ENCODE results near the gene EMP1.
A peak's percentile ranks its signal among the peaks of the same experiment; 100 is the strongest.

Gene EMP1, protein sequence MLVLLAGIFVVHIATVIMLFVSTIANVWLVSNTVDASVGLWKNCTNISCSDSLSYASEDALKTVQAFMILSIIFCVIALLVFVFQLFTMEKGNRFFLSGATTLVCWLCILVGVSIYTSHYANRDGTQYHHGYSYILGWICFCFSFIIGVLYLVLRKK
- long read RNA-seq, donor 1, full-length matches to known transcripts, result 27 of 27 reads
- long read RNA-seq, donor 1, partial matches to known transcripts, result 0 of 27 reads
- long read RNA-seq, donor 1, other reads (novel, unspliced or antisense), result 0 of 27 reads
- long read RNA-seq, donor 2, full-length matches to known transcripts, result 12 of 12 reads
- long read RNA-seq, donor 2, partial matches to known transcripts, result 0 of 12 reads
- long read RNA-seq, donor 2, other reads (novel, unspliced or antisense), result 0 of 12 reads
- long read RNA-seq, donor 3, full-length matches to known transcripts, result 7 of 7 reads
- long read RNA-seq, donor 3, partial matches to known transcripts, result 0 of 7 reads
- long read RNA-seq, donor 3, other reads (novel, unspliced or antisense), result 0 of 7 reads
- long read RNA-seq, donor 4, full-length matches to known transcripts, result 20 of 58 reads
- long read RNA-seq, donor 4, partial matches to known transcripts, result 38 of 58 reads
- long read RNA-seq, donor 4, other reads (novel, unspliced or antisense), result 0 of 58 reads
- long read RNA-seq, donor 5, full-length matches to known transcripts, result 18 of 18 reads
- long read RNA-seq, donor 5, partial matches to known transcripts, result 0 of 18 reads
- long read RNA-seq, donor 5, other reads (novel, unspliced or antisense), result 0 of 18 reads
- long read RNA-seq, donor 6, full-length matches to known transcripts, result 16 of 16 reads
- long read RNA-seq, donor 6, partial matches to known transcripts, result 0 of 16 reads
- long read RNA-seq, donor 6, other reads (novel, unspliced or antisense), result 0 of 16 reads
- long read RNA-seq, donor 7, full-length matches to known transcripts, result 27 of 27 reads
- long read RNA-seq, donor 7, partial matches to known transcripts, result 0 of 27 reads
- long read RNA-seq, donor 7, other reads (novel, unspliced or antisense), result 0 of 27 reads
- long read RNA-seq, donor 8, full-length matches to known transcripts, result 21 of 38 reads
- long read RNA-seq, donor 8, partial matches to known transcripts, result 17 of 38 reads
- long read RNA-seq, donor 8, other reads (novel, unspliced or antisense), result 0 of 38 reads

DNA sequence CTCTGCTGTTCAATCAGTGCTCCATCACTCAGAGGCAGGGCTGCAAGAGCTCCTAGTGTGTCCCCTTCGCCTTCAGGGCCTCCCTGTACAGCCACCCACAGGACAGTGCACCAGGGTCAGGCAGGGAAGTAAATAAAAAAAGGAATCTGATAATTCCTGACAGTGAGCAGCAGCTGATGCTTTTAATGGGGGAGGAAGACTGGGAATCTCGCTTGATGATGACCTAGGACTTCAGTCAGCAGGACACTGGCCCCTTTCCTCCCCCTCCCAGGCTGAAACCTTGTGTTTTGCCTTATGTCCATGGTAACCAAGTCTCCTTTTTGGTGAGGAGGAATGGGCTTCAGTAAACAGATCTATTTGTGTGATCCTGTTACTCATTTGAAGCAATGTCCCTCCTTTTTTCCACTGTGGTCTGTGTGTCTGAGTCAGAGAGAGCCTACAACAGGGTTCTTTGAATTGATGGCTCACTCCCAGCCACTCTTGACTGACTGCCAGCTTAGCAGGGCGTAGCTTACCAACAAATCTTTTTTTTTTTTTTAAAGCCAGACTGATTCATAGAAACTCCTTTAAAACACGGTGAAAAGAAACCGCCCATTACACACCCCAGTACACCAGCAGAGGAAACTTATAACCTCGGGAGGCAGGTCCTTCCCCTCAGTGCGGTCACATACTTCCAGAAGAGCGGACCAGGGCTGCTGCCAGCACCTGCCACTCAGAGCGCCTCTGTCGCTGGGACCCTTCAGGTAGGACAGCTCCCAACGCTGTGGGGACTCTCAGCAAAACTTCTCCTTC is at the start of gene EMP1:
TSS of gene EMP1 (plus strand) at position 597 of the 792 bp plus-strand sequence. CDS start 14,785 bp downstream, outside the sequence.
- DNase-seq, result peak; percentile 77

GRCh38 chr12:13147688-13148484 is 48.6 kb upstream of the EMP1 start:
- DNase-seq, result no peak

DNA sequence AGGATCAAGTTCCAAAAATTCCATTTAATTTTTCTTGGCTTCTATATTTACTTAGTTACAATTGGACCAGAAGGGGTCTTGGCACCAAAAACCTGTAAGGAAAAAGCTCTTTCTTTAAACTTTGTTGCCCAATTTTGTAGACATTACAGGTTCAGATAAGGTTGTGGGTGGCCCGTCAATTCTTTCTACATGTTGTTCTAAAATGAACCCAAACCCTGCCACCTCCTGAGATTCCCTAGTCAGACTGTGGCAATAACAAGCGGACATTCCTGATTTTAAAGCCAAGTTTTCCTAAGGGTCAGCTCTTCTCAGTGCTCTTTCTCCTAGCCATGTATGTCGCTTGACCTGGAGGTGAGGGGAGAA is 48.1 kb upstream of the EMP1 start:
- DNase-seq, result no peak

DNA sequence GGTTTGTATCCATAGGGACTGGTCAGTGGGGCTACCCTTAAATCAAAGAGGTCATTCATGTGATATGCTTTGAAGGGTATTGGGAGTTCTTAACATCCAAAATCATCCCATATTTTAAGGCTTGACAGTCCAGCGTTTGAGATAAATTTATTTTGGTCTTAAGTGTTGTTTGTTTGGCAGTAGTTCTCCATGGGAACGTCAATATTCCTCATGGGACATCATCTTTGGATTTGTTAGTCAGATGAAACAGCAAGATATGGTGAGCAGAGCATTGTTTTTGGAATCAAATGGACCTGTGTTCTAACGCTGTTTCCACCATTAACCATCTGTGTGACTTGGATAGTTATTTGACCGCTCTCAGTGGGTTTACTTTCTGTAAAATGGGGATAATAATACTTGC is 47.1 kb upstream of the EMP1 start:
- DNase-seq, result no peak

DNA sequence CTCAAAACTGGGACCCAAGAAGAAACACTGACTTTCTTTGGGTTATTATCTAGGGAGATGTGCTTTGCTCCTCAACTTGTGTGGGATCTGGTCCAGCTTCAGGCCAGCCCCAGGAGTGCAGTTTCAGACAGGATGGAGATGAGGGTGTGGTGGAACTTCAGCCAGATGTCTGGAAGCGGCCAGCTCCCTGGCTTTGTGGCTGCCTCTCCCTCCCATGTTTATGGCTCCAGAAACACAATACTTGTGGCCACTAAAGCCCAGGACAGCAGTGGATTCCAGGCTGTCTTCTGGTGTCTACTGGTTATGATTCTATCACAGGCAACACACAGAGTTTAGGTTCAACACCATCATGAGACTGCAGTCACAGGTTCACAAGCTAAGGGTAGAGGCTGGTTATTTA is 44.2 kb upstream of the EMP1 start:
- DNase-seq, result no peak

DNA sequence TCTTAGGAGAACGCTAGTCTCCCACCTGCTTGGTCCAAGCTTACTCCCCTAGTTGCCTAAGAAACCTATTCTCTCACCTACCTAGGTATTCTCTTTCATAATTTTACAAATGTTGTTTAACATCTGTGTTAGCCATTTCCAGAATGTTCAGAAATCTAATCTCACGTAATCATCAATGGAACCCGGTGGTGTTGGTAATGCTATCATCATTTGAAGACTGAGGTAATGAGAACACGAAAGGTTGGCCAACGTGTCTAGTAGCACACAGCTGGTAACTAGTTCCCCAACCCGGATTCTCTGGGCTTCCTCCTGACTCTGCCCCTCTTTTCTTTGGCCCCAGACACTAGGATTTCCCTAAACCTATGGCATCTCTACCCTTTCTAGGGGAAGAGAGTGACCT is 43.8 kb upstream of the EMP1 start:
- DNase-seq, result no peak

- DNase-seq, result no peak
Measured at GRCh38 chr12:13153180-13153579, 43.3 kb upstream of the EMP1 start.

- DNase-seq, result no peak
Measured at GRCh38 chr12:13154027-13154538, 42.4 kb upstream of the EMP1 start.

GRCh38 chr12:13154831-13155230 is 41.7 kb upstream of the EMP1 start:
- no peak for DNase-seq

- DNase-seq, result no peak
Measured at GRCh38 chr12:13156277-13156676, 40.2 kb upstream of the EMP1 start.

DNA sequence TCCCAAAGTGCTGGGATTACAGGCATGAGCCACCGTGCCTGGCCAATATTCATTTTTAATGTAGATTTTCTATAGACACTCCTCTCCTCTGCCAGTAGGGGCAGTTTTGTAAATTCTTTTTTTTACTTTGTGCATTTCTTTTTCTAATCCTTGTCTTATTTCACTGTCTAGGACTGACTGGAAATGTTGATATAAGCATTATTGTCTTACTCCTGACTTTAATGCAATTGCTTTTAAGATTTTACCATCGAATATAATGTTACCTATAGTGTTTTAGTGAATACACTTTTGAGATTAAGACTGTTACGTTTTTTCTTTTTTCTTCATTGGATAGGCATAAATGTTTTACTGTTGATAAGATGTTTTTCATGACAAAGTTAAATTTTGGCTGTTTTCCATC is 35.4 kb upstream of the EMP1 start:
- no peak for DNase-seq

- DNase-seq, result no peak
Measured at GRCh38 chr12:13162904-13163303, 33.6 kb upstream of the EMP1 start.

DNA sequence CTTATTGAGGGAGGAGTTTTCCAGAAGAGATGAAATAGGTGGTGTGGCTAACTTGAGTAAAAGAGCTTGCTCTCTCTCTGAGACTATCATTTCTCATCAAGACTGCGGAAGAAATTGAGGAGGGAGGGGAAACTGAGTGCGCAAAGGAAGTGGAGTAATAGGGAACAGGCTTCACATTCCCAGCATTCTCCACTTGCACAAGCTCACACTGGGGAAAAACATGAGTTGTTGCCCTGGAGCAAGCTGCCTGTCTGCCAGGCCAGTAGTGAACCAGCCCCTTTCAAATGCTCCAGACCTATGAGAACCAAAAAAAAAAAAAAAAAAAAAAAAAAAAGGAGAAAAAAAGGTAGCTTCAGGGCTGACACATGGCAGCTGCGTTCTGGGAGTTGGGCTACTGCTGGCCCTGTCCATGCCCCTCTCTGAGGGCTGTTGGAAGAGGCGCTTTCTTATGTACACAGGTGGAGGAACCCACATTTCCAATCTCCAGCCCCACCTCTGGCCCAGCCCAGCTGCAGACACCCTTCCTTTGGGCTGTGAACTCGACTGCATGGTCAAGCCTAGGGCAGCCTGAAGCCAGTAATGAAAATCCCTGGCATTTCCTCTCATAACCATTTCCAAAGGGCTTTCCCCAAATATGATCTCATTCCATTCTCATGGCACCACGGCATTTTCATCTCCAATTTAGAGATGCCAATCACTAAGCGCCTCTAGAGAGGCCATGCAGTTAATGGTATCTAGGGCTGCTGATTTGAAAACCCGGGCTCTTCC is 32.5 kb upstream of the EMP1 start:
- DNase-seq, result no peak

DNA sequence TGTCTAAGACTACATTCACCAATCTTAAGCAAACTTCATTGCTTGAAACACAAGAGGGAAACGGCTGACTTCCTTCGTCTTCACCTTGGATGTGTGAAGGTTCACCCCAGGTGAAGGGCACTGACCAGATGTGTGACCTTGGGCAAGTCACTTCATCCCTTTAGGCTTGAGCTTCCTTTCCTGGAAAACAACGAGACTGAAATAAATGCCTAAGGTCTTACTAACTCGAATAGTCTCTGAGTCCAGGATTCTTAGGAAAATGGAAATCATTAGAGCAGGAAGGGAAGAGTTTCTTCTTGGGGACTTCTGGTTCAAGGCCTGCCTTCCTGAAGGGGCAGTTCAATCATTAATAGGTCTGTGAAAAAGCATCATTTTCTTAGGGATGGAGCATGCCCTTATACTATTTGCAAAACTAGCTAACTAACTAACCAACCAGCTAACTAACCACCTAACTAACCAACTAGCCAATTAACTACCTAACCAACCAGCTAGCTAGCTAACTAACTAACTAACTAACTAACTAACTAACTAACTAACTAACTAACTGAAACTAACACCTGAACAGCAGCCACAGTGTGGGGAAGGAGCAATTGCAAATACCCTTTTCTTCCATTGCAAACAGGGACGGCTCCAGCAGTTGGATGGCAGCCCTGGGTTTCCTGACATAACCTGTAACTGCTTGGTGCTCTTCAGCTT is 31.5 kb upstream of the EMP1 start:
- no peak for DNase-seq

DNA sequence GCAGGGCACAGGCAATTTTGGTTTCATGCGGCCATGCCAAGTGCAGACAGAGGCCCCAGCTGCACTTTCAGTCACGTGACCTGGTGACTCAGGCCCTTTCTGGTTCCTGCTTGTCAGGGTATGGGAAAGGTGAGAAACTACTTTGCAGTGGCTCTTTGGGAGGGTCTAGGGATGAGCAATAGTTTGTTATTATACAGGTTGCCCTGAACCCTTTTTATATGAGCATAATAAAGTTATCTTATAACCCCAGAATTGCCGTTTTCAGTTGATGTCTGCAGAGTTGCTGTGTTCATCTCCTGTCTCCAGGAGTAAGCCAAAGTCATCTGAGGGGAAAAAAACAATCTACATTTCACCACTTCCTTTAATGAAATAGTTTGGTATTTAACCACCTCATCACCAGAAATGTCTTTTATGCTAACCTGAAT is 30.9 kb upstream of the EMP1 start:
- DNase-seq, result no peak

DNA sequence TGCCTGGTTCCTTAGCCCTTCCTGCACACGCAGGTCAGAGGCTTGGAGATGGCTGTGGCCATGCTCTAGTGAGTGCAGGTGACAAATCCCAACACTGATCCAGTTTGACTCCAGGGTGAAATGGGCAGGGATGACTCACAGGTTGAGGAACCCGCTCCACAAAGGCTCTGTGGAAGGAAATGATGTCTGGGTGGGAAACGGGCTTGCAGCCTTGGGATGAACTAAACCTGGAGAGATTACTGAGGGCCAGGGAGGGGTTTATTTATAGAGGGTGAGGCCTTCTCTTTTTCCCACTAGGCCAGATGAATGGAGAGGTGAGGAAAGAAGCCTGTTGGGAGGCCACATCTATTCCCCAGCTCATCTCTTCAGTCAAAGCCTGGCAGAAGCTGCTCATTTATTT is 29.3 kb upstream of the EMP1 start:
- no peak for DNase-seq

DNA sequence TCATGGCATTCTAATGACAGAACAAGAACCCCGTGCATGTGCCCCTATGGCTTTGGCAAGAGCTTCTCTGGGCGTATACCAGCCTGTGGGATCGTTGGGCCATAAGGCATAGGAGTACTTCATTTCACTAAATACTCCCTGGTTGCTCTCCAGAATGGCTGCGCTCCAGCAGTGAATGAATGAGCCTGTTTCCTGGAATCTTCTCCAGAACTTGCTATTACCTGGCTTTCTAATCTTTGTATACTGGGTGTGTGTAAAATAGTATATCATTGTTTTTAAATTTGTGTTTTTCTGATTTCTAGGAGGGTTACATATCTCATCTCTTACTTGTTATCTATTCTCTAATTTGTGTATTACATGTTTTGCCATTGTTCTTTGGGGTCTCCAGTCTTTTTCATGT is 28.6 kb upstream of the EMP1 start:
- DNase-seq, result no peak

DNA sequence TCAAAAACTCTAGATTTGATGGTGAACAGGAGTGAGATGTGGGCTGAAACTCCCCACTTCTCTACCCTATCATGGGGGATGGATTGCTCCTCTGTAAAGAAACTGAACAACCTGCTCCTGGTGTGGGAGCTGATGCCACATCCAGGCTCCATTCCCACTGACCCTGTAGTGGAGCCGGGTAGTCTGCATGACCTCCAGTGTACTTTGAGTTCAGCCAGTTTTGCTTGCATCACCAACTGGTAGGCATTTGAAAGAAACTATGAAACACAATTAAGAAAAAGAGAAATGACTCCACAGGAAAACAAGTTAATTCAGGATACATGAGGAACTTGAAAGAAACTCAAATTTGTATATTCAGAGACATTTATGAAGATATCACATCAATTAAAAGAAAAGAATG is 27.3 kb upstream of the EMP1 start:
- no peak for DNase-seq

- no peak for DNase-seq
Measured at GRCh38 chr12:13170892-13171490, 25.5 kb upstream of the EMP1 start.

All from right kidney (tissue), 9 donors.